NCI-H2029 treated with DMSO at 0.1 percent for 48 hours (cell line): ENCODE data around the gene LRRFIP2.
"Not testable (repeated sequence)": the region's sequence is repeated elsewhere in the genome, so short reads cannot be mapped to it uniquely, and the experiment has no call there.

ENCODE experiments used
- DNase-seq: peaks from one replicate; lab custom pipeline; 2025; lab: John Stamatoyannopoulos, UW

The LRRFIP2 gene

DNA sequence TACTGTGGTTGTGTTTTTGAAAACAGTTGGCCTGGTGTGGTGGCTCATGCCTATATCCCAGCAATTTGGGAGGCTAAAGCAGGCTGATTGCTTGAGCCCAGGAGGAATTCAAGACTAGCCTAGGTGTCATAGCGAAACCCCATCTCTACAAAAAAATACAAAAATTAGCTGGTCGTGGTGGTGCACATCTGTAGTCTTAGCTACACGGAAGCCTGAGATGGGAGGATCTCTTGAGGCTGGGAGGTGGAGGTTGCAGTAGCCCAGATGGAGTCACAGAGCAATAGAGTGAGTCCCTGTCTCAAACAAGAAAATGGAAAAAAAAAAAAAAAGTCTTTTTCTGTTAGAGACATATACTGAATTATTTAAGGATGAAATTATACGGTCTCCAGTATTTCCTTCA, 14.7 kb upstream of the LRRFIP2 start:
- DNase-seq: no peak

DNA sequence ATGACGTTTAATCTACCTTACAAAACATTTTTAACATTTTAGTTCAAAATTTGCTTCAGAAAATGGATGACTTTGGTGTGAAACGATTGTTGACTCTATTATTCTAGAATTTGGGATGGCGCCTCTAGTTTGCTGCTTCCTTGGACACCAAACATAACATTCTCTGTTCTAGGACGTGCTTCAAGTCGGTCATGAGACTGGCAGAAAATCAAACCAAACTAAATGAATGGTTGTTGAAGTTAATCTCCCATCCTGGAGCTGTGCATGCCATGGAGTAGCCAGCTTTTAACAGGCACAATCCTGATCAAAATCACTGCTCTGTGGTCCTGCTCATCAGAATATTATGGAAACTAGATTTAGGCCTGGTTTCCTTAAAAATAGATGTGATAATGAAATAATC, 9.6 kb upstream of the LRRFIP2 start:
- DNase-seq: no peak

DNA sequence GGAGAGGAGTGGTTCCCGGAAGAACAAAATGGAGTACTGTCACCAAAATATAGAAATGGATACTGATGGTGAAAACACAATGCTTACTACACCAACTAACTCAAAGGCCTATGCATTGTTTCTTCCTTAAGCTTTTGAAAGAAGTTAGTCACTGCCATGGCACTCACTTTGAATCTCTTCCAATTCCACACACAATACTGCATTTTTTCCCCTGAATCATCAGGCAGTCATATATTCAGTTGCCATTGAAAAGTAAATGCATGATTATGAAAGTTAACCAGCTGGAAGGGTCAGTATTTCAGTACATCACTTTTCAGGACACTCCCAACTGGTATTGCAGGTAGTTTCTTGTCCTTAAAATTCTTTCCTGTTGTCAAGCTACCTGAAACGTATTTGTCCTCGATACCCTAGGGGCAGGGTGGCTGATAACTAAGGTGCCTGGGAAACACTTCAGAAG, 9.0 kb upstream of the LRRFIP2 start:
- no peak for DNase-seq

DNA sequence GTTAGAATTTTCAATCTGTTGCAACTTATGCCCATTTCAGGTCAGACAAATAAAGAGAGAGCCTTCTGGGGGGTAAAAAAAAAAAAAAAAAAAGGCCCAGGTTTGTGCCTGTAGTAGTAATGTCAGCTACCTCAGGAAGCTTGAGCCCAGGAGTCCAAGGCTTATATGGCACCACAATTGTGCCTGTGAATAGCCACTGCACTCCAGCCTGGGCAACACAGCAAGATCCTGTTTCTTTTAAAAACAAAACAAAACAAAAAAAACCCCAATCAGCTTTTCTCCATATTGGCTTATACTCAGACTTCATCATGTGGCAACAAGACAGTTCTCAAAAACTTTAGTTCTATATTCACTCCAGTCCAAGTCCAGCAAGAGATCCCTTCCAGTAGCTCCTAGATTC, 8.4 kb upstream of the LRRFIP2 start:
- no peak for DNase-seq

DNA sequence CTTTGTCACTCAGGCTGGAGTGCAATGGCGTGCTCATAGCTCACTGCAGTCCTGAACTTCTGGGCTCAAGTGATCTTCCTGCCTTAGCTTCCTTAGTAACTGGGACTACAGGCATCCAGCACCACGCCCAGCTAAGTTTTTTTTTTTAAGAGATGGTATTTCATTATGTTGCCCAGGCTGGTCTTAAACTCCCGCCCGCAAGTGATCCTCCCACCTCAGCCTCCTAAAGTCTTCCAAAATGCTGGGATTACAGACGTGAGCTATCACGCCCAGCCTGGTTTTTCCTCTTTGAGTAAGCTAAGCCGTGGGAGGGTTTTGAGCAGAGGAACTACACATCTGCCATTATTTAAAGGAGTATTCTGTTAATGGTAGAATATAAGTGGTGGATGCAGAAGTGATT, 7.4 kb upstream of the LRRFIP2 start:
- no peak for DNase-seq

DNA sequence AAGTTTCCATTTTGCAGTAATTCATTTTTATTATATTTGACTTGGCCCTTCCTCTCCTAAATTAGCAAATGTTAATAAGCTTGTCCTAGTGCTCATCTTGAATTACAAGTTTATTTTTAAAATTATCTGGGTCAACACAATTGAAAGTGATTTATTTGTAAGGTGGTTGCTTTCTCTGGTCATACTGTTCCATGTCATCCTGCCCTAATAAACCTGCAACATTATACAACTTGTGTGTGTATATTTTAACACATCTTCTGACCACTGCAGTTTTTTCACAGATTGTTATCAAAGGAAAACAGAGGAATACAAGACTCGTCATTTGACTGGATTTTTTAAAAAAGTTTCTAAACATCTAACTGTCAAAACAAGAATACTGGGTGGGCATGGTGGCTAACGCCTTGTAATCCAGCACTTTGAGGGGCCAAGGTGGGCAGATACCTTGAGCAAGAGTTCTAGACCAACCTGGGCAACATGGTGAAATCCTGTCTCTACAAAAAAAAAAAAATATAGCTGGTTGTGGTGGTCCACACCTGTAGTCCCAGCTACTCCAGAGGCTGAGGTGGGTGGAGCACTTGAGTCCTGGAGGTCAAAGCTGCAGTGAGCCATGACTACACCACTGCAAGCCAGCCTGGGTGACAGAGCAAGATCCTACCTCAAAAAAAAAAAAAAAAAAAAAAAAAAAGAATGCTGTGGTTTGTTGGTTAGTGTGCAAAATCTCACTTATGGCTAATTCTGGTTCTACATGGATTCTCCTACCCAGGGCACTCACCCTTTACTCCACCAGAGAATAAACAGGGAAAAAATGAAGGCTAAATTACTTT, 5.0 kb upstream of the LRRFIP2 start:
- no peak for DNase-seq

DNA sequence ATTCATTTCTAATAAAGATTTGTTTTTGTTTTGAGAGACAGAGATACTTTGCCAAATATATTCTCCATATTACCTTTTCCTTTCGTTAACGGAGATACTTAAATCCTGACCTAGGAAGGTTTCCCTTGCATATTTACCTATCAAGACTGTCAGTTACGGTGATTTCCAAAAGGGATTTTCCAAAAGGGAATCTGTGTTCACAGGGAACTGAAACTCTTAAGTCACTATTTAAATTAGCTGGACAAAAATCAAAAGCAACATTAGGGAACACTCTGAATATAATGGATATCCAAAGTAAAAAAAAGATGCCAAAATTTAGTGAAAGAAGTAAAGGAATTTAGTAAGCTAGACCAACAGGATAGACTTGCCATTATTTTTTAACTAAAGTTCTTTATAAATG, 576 bp downstream of the LRRFIP2 start:
- no peak for DNase-seq

DNA sequence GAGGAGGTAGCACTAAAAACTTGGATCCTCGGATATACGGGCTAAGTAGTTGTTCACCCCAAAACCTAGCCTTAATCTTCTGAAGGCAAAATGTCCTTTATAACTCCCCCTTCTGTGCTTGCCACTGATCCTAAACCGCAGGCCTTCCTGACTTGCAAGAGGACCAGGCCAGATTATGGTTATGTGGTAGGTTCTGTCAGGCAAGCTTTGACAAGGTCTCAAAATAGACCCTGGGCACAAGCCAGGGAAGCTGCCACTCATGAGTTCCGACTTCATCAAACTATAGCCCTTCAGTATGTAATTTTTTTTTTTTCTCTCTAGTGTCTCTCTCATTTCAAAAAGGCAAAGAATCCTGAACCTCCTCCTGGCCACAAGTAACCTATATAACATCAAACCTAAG, 3.2 kb downstream of the LRRFIP2 start:
- no peak for DNase-seq

DNA sequence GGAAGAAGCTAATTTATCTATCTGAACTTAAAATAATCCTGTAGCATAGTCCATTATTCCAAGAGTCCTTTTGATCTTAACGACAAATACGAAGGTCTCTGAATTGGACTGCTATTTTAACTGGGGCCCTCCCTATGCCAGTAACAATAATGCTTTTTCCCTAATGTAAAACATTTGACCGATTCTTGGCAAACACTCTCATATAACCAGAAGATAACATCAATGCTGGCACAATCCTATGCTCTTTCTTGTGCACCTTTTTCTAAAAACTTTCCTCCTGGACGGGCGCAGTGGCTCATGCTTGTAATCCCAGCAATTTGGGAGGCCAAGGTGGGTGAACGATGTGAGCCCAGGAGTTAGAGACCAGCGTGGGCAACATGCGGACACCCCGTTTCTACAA, 3.9 kb downstream of the LRRFIP2 start:
- no peak for DNase-seq

DNA sequence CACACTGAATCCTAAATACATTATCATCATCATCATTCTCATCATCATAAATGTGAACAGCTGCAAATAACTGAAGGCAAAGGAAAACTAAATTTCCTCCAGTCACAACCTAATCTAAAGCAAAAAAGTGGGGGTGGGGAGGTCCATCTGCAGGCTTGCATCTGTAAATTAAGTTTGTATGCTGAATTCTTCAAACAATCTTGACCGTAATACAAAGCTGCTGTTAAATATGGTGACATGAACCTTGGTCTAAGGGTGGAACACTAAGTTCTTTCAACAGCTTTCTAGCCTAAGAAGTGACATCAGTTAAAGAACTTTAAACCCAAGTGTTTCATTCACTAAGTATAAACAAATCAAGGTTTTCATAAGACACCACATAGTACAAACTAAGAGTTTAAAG, 4.3 kb downstream of the LRRFIP2 start:
- no peak for DNase-seq

DNA sequence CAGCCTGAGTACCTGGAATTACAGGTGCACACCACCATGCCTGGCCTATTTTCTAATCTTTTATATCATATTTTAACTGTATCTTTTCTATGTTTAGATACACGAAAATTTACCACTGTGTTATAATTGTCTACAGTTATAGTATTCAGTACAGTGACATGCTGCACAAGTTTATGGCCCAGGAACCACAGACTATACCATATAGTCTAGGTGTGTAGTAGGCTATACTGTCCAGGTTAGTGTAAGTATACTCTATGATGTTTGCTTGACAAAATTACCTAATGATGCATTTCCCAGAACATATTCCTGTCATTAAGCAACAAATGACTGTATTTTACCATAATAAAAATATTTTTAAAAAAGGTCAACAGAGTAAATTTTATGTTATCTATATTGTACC, 5.5 kb downstream of the LRRFIP2 start:
- DNase-seq: no peak

DNA sequence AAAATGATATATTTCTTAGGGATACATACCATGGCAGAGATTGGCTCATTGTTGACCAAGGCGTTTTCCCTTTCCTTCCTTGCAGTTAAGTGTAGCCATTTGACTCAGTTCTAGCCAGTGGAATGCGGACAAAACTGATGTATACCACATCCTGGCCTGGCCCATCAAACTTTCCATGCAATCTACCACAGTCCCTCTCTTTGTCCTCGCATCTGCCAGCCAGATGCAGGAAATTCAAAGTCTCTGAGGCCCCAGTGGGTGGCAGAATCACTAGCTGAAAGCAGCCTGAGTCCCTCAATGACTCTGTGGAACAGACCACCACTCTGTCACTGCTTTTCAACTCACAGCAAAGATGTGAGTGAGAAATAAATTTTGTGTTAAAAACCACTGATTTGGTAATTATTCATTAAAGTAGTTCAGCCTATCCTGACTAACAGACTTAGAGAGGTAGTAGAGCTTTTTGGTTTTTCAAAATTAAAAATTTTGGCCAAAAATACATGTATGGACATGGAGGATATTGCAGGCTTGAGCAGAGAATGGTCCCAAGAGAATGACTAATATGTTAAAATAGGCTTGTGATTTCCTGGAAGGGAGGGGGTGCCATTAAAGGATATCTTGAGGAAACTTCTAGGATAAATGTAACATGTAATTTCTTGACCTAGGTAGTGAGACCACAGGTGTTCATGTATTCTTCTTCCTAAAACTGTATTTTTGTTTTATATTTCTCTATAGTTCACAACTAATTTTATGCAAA, 10.9 kb downstream of the LRRFIP2 start:
- no peak for DNase-seq

DNA sequence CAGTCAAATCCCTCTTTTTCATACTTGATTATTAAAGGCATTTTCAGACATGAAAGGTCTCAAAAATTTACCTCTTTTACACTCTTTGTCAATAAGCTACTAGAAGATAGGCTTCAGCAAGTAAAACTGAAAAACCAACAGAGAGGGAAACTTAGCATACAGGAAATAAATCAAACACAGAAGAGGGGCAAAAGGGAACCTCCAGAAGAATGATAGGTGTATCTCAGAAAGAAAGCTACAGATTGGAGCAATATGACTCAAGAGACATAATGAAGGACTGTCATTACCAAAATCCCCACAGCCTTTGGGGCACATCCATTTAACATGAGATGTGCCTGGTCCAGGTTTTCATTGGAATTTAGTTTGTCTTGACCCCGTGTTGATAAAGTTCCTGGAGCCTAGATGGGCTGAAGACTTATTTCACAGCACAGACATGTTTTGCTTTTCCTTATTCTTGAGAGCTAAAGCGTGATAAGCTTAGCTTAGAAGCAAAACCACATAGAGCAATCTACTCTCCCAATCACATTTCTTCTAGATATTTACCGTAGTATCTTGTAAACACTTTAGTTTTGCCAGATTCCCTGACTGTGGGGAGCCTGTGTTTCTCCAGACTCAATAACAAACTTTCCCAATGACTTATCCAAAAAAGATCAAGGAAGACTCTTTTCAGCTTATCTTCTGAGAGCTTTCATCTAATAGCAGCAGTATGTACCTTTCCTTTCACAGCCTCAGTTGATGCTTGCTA, 11.7 kb downstream of the LRRFIP2 start:
- no peak for DNase-seq

DNA sequence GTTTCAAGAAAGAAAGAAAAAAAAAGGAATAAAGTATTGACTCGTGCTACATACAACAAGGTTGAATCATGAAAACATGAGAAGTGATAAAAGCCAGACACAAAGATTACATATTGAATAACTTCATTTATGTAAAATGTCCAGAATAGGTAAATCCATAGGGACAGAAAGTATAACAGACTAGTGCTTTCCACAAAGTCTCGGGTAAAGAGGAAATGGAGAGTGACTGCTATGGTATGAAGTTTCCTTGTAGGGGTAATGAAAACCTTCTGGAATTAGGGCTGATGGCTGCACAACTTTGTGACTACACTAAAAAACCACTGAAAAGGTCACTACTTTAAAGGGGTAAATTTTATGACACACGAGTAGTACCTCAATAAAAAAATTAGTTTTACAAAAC, 13.0 kb downstream of the LRRFIP2 start:
- DNase-seq: no peak

DNA sequence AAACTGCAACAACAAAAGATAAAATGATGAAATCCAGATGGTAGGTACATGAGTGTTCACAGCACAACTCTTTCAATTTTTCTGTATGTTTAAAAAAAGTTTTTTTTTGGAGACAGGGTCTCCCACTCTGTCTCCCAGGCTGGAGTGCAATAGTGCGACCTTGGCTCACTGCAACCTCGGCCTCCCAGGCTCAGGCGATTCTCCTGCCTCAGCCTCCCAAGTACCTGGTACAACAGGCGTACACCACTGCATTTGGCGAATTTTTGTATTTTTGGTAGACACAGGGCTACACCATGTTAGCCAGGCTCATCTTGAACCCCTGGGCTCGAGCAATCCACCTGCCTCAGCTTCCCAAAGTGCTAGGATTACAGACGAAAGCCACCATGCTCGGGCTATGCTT, 18.6 kb downstream of the LRRFIP2 start:
- no peak for DNase-seq

DNA sequence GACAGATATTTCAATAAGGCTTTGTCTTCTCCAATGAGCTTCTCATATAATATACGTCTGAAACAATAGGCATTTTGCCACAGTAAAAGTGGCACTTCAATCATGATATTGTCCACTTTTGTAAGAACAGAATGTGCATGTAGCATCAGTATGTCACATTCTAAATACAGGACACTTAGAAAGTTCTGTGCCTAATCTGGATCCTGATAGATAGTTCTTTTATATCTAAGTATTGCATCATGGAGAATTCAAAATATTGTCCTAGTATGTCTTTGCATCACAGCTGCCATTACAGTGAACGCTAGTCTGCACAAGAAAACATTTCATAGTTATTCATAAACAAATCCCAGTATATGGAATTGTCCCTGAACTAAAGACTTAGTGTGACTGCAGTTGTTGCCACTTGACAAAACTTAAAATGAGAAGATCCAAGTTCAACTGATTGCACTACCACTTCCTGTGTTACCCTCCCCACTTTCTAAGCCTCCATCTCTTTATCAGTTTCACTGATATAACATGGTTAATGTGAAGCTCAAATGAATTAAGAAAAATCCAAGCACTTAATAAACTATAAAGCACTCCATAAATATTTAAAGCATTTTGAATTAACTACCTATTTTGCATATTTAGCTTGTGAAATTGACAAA, 19.6 kb downstream of the LRRFIP2 start:
- DNase-seq: no peak

DNA sequence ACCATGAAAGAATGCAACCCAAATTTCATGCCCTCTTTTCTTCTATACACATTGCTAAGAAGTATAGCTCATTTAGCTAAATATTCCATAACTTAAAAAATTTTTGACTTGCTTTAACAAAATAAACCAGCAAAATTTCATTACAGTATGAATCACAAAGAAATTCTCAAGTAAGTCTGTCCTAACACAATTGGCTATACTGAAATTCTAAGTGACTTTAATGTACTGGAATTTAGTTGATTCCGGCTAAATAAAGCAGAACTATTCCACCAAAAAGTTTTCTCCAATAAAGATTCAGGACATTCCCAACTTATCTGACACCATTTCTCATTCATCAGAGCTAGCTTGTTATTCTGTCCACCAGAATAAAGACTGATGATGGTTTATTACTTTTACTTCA, 23.8 kb downstream of the LRRFIP2 start:
- DNase-seq: no peak

DNA sequence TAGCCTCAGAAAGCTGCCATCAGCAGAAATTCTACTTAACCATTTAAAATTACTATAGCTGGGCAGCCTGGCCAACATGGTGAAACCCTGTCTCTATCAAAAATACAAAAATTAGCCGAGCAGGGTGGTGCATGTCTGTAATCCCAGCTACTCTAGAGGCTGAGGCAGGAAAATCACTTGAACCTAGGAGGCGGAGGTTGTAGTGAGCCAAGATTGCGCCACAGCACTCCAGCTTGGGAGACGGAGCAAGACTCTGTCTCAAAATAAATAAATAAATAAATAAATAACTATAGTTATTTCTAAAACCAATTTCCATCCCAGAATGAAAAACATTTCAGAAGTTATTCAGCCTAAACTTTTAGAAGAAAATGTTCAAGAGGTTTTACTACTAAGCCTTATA, 25.1 kb downstream of the LRRFIP2 start:
- no peak for DNase-seq

DNA sequence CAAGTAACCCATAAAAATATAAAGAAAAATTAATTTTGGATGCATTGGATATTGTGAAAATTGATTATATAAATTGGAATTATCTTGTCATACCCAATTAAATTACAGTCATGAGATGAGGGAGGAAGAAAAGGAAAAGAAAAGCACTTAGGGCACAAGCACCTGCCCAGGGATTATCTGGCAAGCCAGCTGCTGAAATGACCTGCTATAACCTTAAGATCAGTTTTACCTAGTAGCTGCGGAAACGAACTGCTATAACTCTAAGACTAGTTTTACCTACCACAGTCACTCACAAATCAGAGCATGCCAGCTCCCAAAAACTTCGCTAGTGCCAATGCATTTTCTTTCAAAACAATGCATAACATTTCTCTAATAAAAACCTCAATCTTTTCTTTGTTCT, 26.2 kb downstream of the LRRFIP2 start:
- no peak for DNase-seq

DNA sequence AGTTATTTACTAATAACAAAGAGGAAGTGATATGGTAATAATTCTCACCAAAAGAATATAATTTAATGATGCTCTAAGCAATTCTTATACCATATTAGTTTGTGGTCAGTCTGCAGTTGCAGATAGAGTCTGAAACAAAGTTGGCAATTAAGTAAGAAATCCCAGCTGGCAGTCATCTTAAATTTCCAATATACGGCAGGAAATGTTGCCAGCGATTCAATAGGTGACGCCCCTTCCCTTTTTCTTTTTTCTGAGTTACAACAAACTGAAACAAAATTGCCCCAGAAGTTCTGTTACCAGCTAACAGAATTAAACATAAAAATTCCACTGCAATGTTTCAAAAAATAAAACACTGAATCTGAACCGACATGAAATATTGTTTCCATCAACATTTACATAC, 26.7 kb downstream of the LRRFIP2 start:
- DNase-seq: no peak

DNA sequence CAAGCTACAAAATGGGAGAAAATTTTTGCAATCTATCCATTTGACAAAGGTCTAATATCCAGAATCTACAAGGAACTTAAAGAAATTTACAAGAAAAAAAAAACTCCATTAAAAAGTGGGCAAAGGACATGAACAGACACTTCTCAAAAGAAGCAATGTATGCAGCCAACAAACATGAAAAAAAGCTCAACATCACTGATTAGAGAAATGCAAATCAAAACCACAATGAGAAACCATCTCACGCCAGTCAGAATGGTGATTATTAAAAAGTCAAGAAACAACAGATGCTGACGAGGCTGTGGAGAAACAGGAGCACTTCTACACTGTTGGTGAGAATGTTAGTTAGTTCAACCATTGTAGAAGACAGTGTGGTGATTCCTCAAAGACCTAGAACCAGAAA, 27.5 kb downstream of the LRRFIP2 start:
- not testable (repeated sequence) for DNase-seq

DNA sequence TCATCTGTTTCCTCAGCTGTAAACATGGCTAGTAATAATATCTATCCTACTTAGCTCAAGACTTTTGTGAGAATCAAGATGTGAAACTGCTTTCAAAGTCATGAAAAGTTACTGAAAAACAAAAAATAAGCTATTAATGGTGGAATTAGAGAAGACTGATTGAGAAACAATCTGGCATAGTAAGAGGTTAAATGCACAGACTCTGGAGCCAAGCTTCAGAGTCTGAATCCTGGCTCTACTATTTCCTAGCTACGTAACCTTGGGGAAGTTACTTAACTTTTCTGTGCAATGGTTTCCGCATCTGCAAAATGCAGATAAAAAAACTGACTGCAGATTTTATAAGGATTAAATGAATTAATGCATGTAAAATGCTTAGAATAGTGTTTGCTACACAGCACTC, 28.8 kb downstream of the LRRFIP2 start:
- DNase-seq: no peak
